ENCODE results near the gene LOXHD1.

GRCh38 chr18:46469186-46469915 lies 187.7 kb downstream of the LOXHD1 start:
- TF ChIP-seq CTCF (CRISPR knock-in tag; IDR thresholded peaks at IDR 0.05) (no peak), ZKSCAN1 (IDR thresholded peaks at IDR 0.05; ENCODE audit: low read length) (no peak), PCBP2 (optimal IDR thresholded peaks at IDR 0.05; ENCODE audit: low read depth, low read length, poor library complexity, severe bottlenecking) (no peak)
